ENCODE measurements around the gene SYT6. TPM values are rescaled to one million over a fixed set of nuclear protein-coding genes. Genes with fewer than 3 reads are reported as not detected.

Gene SYT6
- total RNA-seq, 1 experiment from 2014 or later: not detected

DNA sequence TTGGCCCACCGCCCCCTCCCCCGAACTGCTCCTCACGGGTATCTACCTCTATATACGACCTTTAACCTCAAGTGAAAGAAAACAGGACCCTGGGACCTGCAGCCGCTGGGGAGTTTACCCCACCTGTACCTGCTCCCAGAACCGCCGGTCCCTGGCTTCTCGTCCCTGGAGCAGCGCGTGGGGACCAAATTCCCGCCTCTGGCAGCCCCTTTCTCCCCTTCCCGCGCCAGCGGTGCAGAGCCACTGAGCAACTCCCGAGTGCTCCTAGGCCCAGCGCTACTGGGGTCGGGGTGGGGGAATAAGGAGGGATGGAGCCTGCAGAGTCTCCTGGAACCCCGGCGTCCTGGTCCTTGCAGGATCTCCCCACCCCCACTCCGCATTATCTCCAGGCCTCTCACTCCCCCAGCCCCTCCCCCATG lies 1.6 kb downstream of the SYT6 start:
- TF ChIP-seq, protein P1, sequence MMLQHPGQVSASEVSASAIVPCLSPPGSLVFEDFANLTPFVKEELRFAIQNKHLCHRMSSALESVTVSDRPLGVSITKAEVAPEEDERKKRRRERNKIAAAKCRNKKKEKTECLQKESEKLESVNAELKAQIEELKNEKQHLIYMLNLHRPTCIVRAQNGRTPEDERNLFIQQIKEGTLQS (IDR thresholded peaks at IDR 0.05): no peak
- TF ChIP-seq EGR1 (IDR thresholded peaks at IDR 0.05; ENCODE audit: low read depth): no peak
- no peak for TF ChIP-seq FOSL1 (IDR thresholded peaks at IDR 0.05; ENCODE audit: low read depth)
- no peak for TF ChIP-seq EZH2phosphoT487 (IDR thresholded peaks at IDR 0.05; ENCODE audit: borderline replicate concordance)
- no peak for TF ChIP-seq MAX (IDR thresholded peaks at IDR 0.05)
- TF ChIP-seq CEBPB (IDR thresholded peaks at IDR 0.05; ENCODE audit: low read depth): no peak
- TF ChIP-seq SP1 (IDR thresholded peaks at IDR 0.05; ENCODE audit: low read depth): no peak
- TF ChIP-seq REST (IDR thresholded peaks at IDR 0.05; ENCODE audit: low read depth): no peak
- TF ChIP-seq YY1 (IDR thresholded peaks at IDR 0.05; ENCODE audit: extremely low read depth, insufficient replicate concordance, low read depth, low read length): no peak
- TF ChIP-seq, protein P2, sequence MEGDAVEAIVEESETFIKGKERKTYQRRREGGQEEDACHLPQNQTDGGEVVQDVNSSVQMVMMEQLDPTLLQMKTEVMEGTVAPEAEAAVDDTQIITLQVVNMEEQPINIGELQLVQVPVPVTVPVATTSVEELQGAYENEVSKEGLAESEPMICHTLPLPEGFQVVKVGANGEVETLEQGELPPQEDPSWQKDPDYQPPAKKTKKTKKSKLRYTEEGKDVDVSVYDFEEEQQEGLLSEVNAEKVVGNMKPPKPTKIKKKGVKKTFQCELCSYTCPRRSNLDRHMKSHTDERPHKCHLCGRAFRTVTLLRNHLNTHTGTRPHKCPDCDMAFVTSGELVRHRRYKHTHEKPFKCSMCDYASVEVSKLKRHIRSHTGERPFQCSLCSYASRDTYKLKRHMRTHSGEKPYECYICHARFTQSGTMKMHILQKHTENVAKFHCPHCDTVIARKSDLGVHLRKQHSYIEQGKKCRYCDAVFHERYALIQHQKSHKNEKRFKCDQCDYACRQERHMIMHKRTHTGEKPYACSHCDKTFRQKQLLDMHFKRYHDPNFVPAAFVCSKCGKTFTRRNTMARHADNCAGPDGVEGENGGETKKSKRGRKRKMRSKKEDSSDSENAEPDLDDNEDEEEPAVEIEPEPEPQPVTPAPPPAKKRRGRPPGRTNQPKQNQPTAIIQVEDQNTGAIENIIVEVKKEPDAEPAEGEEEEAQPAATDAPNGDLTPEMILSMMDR (IDR thresholded peaks at IDR 0.05 in 2 of 3, conservative IDR thresholded peaks at IDR 0.05 in 1 of 3; ENCODE audit: borderline replicate concordance in 1 of 3, insufficient read depth in 1 of 3, low read depth in 2 of 3, low read length in 2 of 3): no peak
- TF ChIP-seq ELF1 (IDR thresholded peaks at IDR 0.05; ENCODE audit: borderline replicate concordance, low read depth): no peak
- no peak for TF ChIP-seq SIN3A (IDR thresholded peaks at IDR 0.05; ENCODE audit: low read depth)
- TF ChIP-seq POLR2A (IDR thresholded peaks at IDR 0.05; ENCODE audit: borderline replicate concordance, extremely low read depth, insufficient read depth, insufficient read length): no peak
- no peak for TF ChIP-seq TCF7L2 (IDR thresholded peaks at IDR 0.05; ENCODE audit: borderline replicate concordance, extremely low read depth, insufficient read depth, insufficient read length)
- DNase-seq (ENCODE audit: low read depth, low spot score) (no peak), ATAC-seq (no peak)
- POLR2A ChIA-PET: no interaction called here
- CTCF ChIA-PET: no interaction called here
- no peaks in the 10 kb centered on the region for H3K36me3 ChIP-seq (ENCODE audit: control insufficient read depth in 1 of 2, insufficient read depth in 2 of 2, low read length in 2 of 2)
- H3K9ac ChIP-seq (ENCODE audit: low read length): no peak overlapping the region
- peaks cover 7% of the 10 kb centered on the region; the same call in 1 of the 2 replicates for H3K27me3 ChIP-seq (ENCODE audit: insufficient read depth, low read length)
- H3K9me2 ChIP-seq (ENCODE audit: insufficient read depth): no peaks in the 10 kb centered on the region
- intact Hi-C loops (cut with micrococcal nuclease): no loop called here
- no peak overlapping the region for H2AFZ ChIP-seq (ENCODE audit: low read depth, low read length, poor library complexity, severe bottlenecking)
- no peaks in the 10 kb centered on the region for H3K9me3 ChIP-seq (ENCODE audit: control insufficient read depth in 1 of 2, insufficient read depth in 1 of 2, low read depth in 1 of 2, low read length in 2 of 2)
- no peak overlapping the region for H3K4me3 ChIP-seq (replicated peaks in 1 of 2; ENCODE audit: low read depth in 1 of 2, low read length in 2 of 2)
- H3K79me2 ChIP-seq (ENCODE audit: insufficient read depth, low read length): no peaks in the 10 kb centered on the region
- RAD21 ChIA-PET (ENCODE audit: low non-redundant PET in 1 of 2, low total read pairs in 2 of 2, uncharacterized antibody in 2 of 2, unreplicated experiment in 2 of 2): no interaction called here
- BruUV-seq (replicated peaks): no TSS peak
- H3K4me2 ChIP-seq (ENCODE audit: low read length): no peak overlapping the region
- no peaks in the 10 kb centered on the region for H3K4me1 ChIP-seq (ENCODE audit: control insufficient read depth in 1 of 2, insufficient read depth in 2 of 2, low read length in 2 of 2)
- H4K20me1 ChIP-seq (ENCODE audit: insufficient read depth): no peaks in the 10 kb centered on the region
- H3K27ac ChIP-seq (ENCODE audit: low read depth, low read length): no peak overlapping the region
